MCF 10A (cell line): Measurements from ENCODE around the gene BCL2L13. TPM values are rescaled to one million over a fixed set of nuclear protein-coding genes. Genes with fewer than 3 reads are reported as not detected.

Source experiments
- BruUV-seq: library from RNA; stranded (reverse); fragments of 400-500 nt; replicated peaks from 2 replicates; lab custom pipeline; 2021; lab: Mats Ljungman, UMichigan
- CTCF ChIA-PET: fragments of 300-600 bp; sonication (Branson Sonifier 250); formaldehyde crosslinking; extraction: SDS; loops from one replicate; lab custom pipeline; 2021; ENCODE audit warnings: antibody characterized with exemption, inconsistent platforms; lab: Yijun Ruan, JAX
- POLR2A ChIA-PET: fragments of 300-600, 350-650 bp; sonication (Branson Sonifier 250); formaldehyde crosslinking; extraction: SDS; loops from one replicate; lab custom pipeline; 2020; ENCODE audit warnings: antibody characterized with exemption, inconsistent platforms; lab: Yijun Ruan, JAX
- DNase-seq: peaks from one replicate; pipeline ENCODE4 v3.0.0-alpha.2; 2018; ENCODE audit not compliant: unreplicated experiment
- H3K27ac Mint-ChIP-seq: one replicate; pipeline ENCODE4 v1.8.0; 2022; ENCODE audit warnings: mild to moderate bottlenecking, low read depth, mixed read lengths; ENCODE audit not compliant: unreplicated experiment
- H3K27me3 Mint-ChIP-seq: one replicate; pipeline ENCODE4 v1.8.0; 2022; ENCODE audit warnings: mixed read lengths; ENCODE audit not compliant: insufficient read depth, unreplicated experiment
- H3K36me3 Mint-ChIP-seq: one replicate; pipeline ENCODE4 v1.8.0; 2022; ENCODE audit warnings: mild to moderate bottlenecking, moderate library complexity, mixed read lengths; ENCODE audit not compliant: insufficient read depth, unreplicated experiment
- H3K4me1 Mint-ChIP-seq: one replicate; pipeline ENCODE4 v1.8.0; 2022; ENCODE audit warnings: mixed read lengths; ENCODE audit not compliant: insufficient read depth, unreplicated experiment
- H3K4me3 Mint-ChIP-seq: one replicate; pipeline ENCODE4 v1.8.0; 2022; ENCODE audit warnings: mild to moderate bottlenecking, moderate library complexity, mixed read lengths; ENCODE audit not compliant: unreplicated experiment
- H3K9me3 Mint-ChIP-seq: one replicate; pipeline ENCODE4 v1.8.0; 2022; ENCODE audit warnings: mixed read lengths; ENCODE audit not compliant: unreplicated experiment
- intact Hi-C: fragments of 100-400 bp; cut with micrococcal nuclease; formaldehyde crosslinking; loops from 2 replicates; pipeline ENCODE4 v1.14.1; 2022
- total RNA-seq: library from RNA; stranded (reverse); gene quantifications from 2 replicates; pipeline ENCODE4 v1.2.3, GENCODE V29; 2022
- TF ChIP-seq, protein P1 (sequence below): fragments of 200-600 bp; IDR thresholded peaks from one replicate; pipeline ENCODE4 v1.8.0; 2022; ENCODE audit warnings: antibody characterized with exemption, mild to moderate bottlenecking; ENCODE audit not compliant: unreplicated experiment

Gene BCL2L13
- total RNA-seq, 1 experiment from 2014 or later = 75.1 TPM

DNA sequence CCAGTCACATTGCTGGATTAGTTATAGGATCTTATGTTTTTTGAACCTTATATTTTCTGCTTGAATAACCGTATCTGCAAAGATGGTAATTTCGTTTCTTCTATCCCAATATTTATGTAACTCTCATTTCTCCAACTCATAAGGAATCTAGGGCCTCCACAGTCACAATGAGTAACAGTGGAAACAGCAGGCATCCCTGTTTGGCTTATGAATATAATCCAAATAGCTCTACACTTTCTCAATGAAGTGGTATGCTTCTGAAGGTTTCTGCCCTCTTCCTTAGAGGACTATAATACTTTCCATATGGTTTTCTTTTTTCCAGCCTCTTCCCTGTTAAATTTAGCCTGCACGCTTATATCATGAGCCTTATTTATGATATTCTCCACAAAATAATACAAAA is 26.5 kb upstream of the BCL2L13 start:
- Mint-ChIP-seq H3K27ac (no peak overlapping the region), H3K4me1 (no peaks in the 10 kb centered on the region), H3K4me3 (no peak overlapping the region), H3K36me3 (peaks cover 10% of the 10 kb centered on the region), H3K9me3 (no peaks in the 10 kb centered on the region), H3K27me3 (no peaks in the 10 kb centered on the region)
- POLR2A ChIA-PET = no interaction called here
- CTCF ChIA-PET = interaction anchor here (0.5 kb wide), 1 partner anchor 14 kb away, joined by 7 read pairs; no protein-coding TSS in a partner anchor
- no peak for DNase-seq
- BruUV-seq = no TSS peak
- intact Hi-C loops = no loop called here
- TF ChIP-seq, protein P1, sequence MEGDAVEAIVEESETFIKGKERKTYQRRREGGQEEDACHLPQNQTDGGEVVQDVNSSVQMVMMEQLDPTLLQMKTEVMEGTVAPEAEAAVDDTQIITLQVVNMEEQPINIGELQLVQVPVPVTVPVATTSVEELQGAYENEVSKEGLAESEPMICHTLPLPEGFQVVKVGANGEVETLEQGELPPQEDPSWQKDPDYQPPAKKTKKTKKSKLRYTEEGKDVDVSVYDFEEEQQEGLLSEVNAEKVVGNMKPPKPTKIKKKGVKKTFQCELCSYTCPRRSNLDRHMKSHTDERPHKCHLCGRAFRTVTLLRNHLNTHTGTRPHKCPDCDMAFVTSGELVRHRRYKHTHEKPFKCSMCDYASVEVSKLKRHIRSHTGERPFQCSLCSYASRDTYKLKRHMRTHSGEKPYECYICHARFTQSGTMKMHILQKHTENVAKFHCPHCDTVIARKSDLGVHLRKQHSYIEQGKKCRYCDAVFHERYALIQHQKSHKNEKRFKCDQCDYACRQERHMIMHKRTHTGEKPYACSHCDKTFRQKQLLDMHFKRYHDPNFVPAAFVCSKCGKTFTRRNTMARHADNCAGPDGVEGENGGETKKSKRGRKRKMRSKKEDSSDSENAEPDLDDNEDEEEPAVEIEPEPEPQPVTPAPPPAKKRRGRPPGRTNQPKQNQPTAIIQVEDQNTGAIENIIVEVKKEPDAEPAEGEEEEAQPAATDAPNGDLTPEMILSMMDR = no peak

DNA sequence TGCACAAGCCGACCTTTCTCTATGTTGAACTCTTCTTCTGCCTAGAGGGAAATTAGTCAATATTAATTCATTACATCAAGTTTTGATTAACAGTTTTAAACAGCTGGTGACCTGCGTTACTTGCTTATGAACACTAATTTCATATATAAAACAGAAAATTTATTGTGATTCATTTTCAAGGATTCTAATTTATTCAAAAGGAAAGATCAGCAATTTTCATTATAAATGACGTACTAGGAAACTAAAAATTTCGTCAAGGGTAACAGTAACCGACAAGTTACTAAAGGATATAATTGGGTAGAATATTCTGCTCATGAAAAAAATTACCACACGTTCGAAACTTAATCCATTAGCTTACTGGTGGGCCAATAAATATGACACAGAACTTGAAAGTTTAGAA is 25.3 kb upstream of the BCL2L13 start:
- Mint-ChIP-seq H3K36me3 (peaks cover 22% of the 10 kb centered on the region), H3K27ac (no peak overlapping the region), H3K27me3 (no peaks in the 10 kb centered on the region), H3K4me1 (no peaks in the 10 kb centered on the region), H3K9me3 (no peaks in the 10 kb centered on the region), H3K4me3 (no peak overlapping the region)
- DNase-seq = no peak
- ChIA-PET CTCF (interaction anchor here (0.7 to 1.9 kb wide), 3 partner anchors 15 to 55 kb away, joined by 3 to 9 read pairs (median 5); no protein-coding TSS in a partner anchor), POLR2A (no interaction called here)
- TF ChIP-seq, protein P1 = no peak
- intact Hi-C loops = no loop called here
- BruUV-seq = no TSS peak

DNA sequence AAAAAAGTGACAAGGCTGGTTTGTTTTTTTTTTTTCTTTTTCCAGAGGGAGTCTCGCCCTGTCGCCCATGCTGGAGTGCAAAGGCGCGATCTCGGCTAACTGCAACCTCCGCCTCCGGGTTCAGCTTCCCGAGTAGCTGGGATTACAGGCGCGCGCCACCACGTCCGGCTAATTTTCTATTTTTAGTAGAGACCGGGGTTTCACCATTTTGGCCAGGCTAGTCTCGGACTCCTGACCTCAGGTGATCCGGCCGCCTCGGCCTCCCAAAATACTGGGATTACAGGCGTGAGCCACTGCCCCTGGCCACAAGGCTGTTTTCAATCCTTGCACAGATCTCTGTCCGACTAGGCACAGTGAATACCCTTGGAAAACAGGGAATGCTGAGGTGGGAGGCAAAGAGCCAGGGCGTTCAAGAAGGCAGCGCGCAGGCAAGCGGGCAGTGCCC is 10.6 kb upstream of the BCL2L13 start:
- Mint-ChIP-seq H3K36me3 (peaks cover 48% of the 10 kb centered on the region), H3K27ac (peak overlapping the region; percentile 98), H3K27me3 (no peaks in the 10 kb centered on the region), H3K9me3 (no peaks in the 10 kb centered on the region), H3K4me1 (peaks cover 2% of the 10 kb centered on the region), H3K4me3 (peak overlapping the region; percentile 98)
- ChIA-PET POLR2A (interaction anchor here (0.6 to 6.5 kb wide), 9 partner anchors 9 to 102 kb away, joined by 3 to 70 read pairs (median 4); partner anchors contain the start of gene BCL2L13), CTCF (interaction anchor here (0.7 kb wide), 1 partner anchor 15 kb away, joined by 3 read pairs; no protein-coding TSS in a partner anchor)
- TSS peak; percentile 92 for BruUV-seq
- TF ChIP-seq, protein P1 = no peak
- intact Hi-C loops = loop anchor here (2.0 kb wide), 1 partner anchor 79 kb away; no protein-coding TSS in a partner anchor
- DNase-seq = no peak

DNA sequence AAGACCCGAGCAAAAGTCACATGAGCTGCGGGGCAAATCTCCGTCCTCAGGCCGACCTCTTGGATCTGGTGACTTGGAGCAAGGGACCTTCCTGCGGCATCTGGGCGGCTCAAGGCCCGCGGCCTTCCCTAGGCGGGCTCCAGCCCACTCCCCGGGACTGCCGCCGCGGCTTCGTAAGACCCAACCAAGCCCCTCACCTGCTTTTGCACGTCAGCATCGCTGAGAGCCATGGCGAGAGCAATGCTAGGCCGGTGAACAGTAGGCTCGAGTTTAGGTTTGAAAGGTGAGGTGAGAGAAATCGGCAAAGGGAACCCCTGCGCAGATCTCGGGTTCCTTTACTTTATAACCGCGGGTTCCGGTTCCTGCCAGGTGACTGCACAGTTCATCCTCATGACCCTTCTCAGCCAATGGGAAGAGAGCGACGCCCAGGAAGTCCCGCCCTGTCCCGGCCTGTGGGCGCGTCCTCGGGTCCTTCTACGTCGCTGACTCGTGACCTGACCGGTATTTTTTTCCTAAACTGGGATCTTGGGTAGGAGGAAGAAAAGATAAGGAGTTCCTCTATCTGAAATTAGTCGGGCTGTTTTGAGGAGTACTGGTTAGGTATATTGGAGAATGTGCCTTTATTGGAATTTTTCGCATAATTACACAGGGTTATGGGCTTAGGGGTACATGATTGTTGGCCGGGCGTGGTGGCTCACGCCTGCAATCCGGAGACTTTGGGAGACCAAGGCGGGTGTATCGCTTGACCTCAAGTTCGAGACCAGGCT is 10.0 kb upstream of the BCL2L13 start, which contains the start of gene ATP6V1E1:
ATP6V1E1 (minus strand) TSS at position 344 of the 767 bp plus-strand sequence; CDS start at position 230, 114 bp downstream.
- Mint-ChIP-seq H3K4me3 (peak within 1 kb of the TSS; percentile 98), H3K4me1 (peaks cover 8% of the 10 kb centered on the region), H3K27ac (peak within 1 kb of the TSS; percentile 98), H3K27me3 (no peaks in the 10 kb centered on the region), H3K36me3 (peaks cover 42% of the 10 kb centered on the region), H3K9me3 (no peaks in the 10 kb centered on the region)
- DNase-seq = peak; percentile 97
- intact Hi-C loops = loop anchor here (2.0 kb wide), 1 partner anchor 78 kb away; no protein-coding TSS in a partner anchor
- POLR2A ChIA-PET = interaction anchor here (0.6 to 6.5 kb wide), 11 partner anchors 9 to 437 kb away, joined by 3 to 70 read pairs (median 4); partner anchors contain the start of gene BCL2L13
- BruUV-seq = no TSS peak
- TF ChIP-seq, protein P1 = no peak
- CTCF ChIA-PET = interaction anchor here (0.7 kb wide), 1 partner anchor 15 kb away, joined by 3 read pairs; no protein-coding TSS in a partner anchor
